ENCODE measurements around the gene PHACTR2. TPM values are rescaled to one million over a fixed set of nuclear protein-coding genes. Genes with fewer than 3 reads are reported as not detected.
A peak's percentile ranks its signal among the peaks of the same experiment; 100 is the strongest.

The PHACTR2 gene
- total and polyA plus RNA-seq, 2 of the 13 experiments (the other 11 are each of a cell fraction or from before 2014, with no cell fraction given) = 11.3 to 28.2 TPM

DNA sequence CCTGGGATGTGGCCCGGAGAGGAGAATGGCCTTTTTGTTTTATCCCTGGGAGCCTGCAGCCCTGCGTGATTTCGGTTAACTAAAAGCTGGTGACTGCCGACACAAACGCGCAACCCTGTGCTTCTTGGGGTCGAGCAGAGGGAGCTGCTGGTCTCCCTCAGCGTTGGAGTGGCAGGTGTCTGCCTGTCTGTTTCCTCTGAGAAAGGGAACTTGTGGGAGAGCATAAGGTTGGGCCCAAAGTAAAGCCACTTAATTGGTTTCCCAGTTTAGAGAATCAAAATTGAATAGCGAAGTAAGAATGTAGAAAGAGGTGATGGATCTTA is 165.9 kb downstream of the PHACTR2 start (continued):
- TF ChIP-seq RXRB (CRISPR knock-in tag; IDR thresholded peaks at IDR 0.05; ENCODE audit: borderline replicate concordance) (no peak), PTBP1 (IDR thresholded peaks at IDR 0.05; ENCODE audit: low read depth, low read length, poor library complexity, severe bottlenecking) (no peak), ZNF17 (CRISPR knock-in tag; IDR thresholded peaks at IDR 0.05) (peak; percentile 87), ZNF530 (CRISPR knock-in tag; IDR thresholded peaks at IDR 0.05; ENCODE audit: low read depth) (0 out of 2 replicates have a peak, but pooled peaks have one; percentile 6), SRY (CRISPR knock-in tag; IDR thresholded peaks at IDR 0.05) (peak; percentile 11; the same call in 1 of the 2 replicates), ZNF619 (CRISPR knock-in tag; IDR thresholded peaks at IDR 0.05) (no peak), ZNF703 (CRISPR knock-in tag; IDR thresholded peaks at IDR 0.05; ENCODE audit: borderline replicate concordance) (peak; percentile 88; the same call in 1 of the 2 replicates), ZNF563 (CRISPR knock-in tag; IDR thresholded peaks at IDR 0.05) (no peak), ZNF678 (CRISPR knock-in tag; IDR thresholded peaks at IDR 0.05) (no peak), ZIK1 (CRISPR knock-in tag; IDR thresholded peaks at IDR 0.05; ENCODE audit: borderline replicate concordance, low read depth) (no peak), SCMH1 (CRISPR knock-in tag; IDR thresholded peaks at IDR 0.05; ENCODE audit: borderline replicate concordance) (no peak), ZNF773 (CRISPR knock-in tag; IDR thresholded peaks at IDR 0.05; ENCODE audit: borderline replicate concordance) (peak; percentile 6; the same call in 1 of the 2 replicates), TRIM24 (CRISPR knock-in tag; IDR thresholded peaks at IDR 0.05) (0 out of 2 replicates have a peak, but pooled peaks have one; percentile 24), NRL (CRISPR knock-in tag; IDR thresholded peaks at IDR 0.05; ENCODE audit: borderline replicate concordance) (no peak), KMT2B (CRISPR knock-in tag; IDR thresholded peaks at IDR 0.05) (no peak), HDAC1 (CRISPR knock-in tag; IDR thresholded peaks at IDR 0.05) (no peak; the same call in 1 of the 2 replicates), ZNF747 (CRISPR knock-in tag; IDR thresholded peaks at IDR 0.05; ENCODE audit: borderline replicate concordance) (no peak), MYC (CRISPR knock-in tag; IDR thresholded peaks at IDR 0.05; ENCODE audit: borderline replicate concordance) (no peak), POLR2A (IDR thresholded peaks at IDR 0.05; ENCODE audit: insufficient read depth in 1 of 2, low read depth in 2 of 2, low read length in 2 of 2) (no peak), ELF1 (CRISPR knock-in tag; IDR thresholded peaks at IDR 0.05) (no peak), MIXL1 (CRISPR knock-in tag; IDR thresholded peaks at IDR 0.05) (no peak), ZNF317 (CRISPR knock-in tag; IDR thresholded peaks at IDR 0.05) (no peak), SUZ12 (IDR thresholded peaks at IDR 0.05; ENCODE audit: low read depth, low read length) (no peak), ZNF350 (CRISPR knock-in tag; IDR thresholded peaks at IDR 0.05; ENCODE audit: borderline replicate concordance, low read depth) (no peak)
- TF ChIP-seq, protein P1, sequence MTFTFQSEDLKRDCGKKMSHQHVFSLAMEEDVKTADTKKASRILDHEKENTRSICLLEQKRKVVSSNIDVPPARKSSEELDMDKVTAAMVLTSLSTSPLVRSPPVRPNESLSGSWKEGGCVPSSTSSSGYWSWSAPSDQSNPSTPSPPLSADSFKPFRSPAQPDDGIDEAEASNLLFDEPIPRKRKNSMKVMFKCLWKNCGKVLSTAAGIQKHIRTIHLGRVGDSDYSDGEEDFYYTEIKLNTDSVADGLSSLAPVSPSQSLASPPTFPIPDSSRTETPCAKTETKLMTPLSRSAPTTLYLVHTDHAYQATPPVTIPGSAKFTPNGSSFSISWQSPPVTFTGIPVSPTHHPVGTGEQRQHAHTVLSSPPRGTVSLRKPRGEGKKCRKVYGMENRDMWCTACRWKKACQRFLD (CRISPR knock-in tag; IDR thresholded peaks at IDR 0.05; ENCODE audit: borderline replicate concordance) = no peak
- TF ChIP-seq, protein P2, sequence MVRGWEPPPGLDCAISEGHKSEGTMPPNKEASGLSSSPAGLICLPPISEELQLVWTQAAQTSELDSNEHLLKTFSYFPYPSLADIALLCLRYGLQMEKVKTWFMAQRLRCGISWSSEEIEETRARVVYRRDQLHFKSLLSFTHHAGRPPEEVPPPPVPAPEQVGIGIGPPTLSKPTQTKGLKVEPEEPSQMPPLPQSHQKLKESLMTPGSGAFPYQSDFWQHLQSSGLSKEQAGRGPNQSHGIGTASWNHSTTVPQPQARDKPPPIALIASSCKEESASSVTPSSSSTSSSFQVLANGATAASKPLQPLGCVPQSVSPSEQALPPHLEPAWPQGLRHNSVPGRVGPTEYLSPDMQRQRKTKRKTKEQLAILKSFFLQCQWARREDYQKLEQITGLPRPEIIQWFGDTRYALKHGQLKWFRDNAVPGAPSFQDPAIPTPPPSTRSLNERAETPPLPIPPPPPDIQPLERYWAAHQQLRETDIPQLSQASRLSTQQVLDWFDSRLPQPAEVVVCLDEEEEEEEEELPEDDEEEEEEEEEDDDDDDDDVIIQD (CRISPR knock-in tag; IDR thresholded peaks at IDR 0.05; ENCODE audit: low read depth) = no peak
- TF ChIP-seq, protein P3, sequence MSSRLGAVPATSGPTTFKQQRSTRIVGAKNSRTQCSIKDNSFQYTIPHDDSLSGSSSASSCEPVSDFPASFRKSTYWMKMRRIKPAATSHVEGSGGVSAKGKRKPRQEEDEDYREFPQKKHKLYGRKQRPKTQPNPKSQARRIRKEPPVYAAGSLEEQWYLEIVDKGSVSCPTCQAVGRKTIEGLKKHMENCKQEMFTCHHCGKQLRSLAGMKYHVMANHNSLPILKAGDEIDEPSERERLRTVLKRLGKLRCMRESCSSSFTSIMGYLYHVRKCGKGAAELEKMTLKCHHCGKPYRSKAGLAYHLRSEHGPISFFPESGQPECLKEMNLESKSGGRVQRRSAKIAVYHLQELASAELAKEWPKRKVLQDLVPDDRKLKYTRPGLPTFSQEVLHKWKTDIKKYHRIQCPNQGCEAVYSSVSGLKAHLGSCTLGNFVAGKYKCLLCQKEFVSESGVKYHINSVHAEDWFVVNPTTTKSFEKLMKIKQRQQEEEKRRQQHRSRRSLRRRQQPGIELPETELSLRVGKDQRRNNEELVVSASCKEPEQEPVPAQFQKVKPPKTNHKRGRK (CRISPR knock-in tag; IDR thresholded peaks at IDR 0.05) = 0 out of 2 replicates have a peak, but pooled peaks have one; percentile 6
- TF ChIP-seq, protein P4, sequence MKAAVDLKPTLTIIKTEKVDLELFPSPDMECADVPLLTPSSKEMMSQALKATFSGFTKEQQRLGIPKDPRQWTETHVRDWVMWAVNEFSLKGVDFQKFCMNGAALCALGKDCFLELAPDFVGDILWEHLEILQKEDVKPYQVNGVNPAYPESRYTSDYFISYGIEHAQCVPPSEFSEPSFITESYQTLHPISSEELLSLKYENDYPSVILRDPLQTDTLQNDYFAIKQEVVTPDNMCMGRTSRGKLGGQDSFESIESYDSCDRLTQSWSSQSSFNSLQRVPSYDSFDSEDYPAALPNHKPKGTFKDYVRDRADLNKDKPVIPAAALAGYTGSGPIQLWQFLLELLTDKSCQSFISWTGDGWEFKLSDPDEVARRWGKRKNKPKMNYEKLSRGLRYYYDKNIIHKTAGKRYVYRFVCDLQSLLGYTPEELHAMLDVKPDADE (CRISPR knock-in tag; IDR thresholded peaks at IDR 0.05) = no peak

Data from HepG2 (cell line).